Glomerular endothelial cell (primary cell): ENCODE measurements around the gene CSNK2A3. TPM values are rescaled to one million over a fixed set of nuclear protein-coding genes. Genes with fewer than 3 reads are reported as not detected.
"Not testable (repeated sequence)": the region's sequence is repeated elsewhere in the genome, so short reads cannot be mapped to it uniquely, and the experiment has no call there.

Source experiments
- DNase-seq: peaks from one replicate; pipeline ENCODE4 v3.0.0-alpha.2; 2011; ENCODE audit warnings: low read depth, low spot score; ENCODE audit errors: extremely low read depth
- total RNA-seq: library from RNA; depleted of rRNA; stranded (reverse); fragments of >200 nt; gene quantifications from 2 replicates; pipeline ENCODE4 v1.2.3, GENCODE V29; 2015

CSNK2A3 gene
- total RNA-seq, 1 donor from 2014 or later = 1.1 TPM

DNA sequence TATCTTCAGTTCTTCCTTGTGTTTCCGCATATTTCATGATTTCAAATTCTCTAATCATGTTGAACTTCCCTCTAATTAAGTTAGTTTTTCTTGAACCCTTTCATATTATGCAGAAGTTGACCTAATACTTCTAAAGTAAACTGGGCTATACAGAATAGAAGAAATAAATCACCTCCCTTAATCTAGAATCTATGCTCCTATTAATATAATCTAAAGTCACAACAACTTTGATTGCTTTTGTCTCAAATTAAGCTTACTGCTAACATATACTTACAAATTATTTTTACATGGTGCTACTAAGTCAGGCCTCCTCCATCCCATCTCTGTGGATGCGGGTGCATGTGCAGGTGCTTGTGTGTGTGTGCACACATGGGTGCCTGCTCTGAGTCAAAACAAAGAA is 27.3 kb upstream of the CSNK2A3 start:
- no peak for DNase-seq

DNA sequence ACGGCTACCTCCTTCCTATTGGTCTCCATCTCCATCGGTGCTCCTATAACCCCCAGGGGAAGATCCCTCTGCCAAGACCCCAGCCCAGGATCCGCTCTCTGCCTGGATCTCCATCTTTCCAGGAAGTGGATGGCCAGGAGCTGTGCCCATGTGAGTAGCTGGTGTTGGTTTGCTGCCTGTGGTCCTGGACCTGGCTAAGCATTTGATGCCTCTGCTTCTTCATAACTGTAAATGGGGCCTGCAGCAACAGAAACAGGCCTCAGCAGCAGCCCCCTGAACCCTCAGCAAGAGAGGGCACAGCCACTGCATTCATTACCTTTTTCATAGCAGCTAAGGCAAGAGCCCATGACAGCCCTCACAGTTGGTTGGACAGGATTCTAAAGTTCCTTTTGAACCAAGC is 26.6 kb upstream of the CSNK2A3 start:
- DNase-seq = no peak

DNA sequence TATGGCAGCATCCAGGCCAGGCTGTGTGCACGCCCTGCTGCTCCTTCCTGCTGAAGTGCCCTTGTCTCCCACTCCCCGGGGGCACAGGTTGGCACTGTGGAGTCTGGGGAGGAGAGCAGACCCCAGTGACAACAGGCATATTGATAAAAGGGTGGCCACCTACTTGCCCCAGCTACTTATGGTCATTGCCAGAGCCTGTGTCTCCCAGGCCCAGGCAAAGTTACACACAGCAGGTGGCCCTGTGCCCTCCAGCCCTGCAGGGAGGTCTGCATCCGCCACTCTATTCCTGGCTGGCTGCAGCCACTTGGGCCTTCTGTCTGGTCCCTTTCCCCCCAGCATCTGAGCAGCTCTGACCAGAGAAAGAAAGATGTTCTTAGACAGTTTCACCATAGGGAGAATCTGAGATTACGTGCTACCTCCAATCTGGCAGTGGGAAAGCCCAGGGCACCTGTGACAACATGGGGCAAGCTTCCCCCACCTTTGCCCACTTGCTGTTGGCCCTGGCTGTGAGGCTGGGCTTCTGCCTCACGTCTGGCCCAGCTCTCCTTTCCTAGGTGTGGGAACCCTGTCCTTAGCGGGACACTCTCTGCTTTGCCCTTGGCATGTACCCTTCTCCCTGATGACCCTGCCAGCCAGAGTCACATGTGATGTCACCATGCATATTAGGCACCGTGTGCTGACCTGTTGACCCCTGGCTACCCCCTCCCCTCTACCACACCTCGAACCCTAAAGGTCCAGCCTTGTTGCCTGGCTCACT is 25.3 kb upstream of the CSNK2A3 start:
- no peak for DNase-seq

DNA sequence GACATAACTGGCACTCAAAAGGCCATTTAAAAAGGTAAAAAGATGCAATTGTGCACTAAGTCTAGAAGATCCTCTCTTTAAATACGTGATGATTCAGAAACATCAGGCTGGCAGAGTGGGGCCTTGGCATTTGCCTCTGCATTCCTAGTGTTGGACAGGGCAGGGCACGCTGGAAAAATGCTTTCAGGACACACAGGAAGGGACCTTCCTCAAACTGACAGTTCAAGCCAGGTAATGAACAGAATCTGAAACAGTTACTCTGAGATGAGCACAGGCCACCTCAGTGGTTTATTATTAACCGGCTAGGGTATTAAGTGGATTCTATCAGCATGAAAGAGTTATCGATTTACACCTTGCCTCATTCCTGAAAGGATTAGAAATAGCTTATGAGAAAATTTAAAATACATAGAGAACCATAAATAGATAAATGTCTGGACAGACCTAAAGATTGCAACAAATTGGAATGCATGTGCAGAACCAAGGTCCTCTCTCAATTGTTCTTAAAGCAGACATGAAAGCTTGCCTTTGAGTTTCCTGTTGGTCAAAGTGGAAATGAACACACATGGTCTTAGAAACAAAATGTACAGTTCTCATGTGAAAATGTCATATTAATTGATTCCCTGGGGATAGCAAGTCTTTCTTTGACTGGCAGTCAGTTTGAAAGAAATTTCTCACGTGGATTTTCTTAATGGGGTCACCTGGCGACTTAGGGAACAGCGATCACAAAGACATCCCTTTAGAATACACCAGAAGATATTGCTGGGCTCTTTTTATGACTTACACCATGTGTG is 21.5 kb upstream of the CSNK2A3 start:
- DNase-seq = no peak

DNA sequence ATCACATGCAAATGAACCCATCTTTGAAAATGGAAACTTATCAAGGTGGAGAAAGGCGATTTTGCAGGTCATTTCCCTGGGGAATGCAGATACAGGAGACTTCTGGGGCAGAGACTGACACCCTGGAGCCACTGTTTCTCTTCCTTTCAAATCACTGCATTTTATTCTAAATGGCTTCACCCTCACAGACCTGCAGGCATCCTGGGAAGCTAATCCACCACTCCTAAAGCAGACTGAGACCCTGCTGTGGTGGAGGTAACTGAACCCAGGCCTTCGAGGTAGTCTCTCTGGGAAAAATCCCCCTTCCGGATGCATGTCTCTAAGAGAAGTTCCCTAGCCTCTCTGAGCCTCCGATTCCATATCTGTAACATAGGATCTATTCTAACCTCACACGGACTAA is 20.9 kb upstream of the CSNK2A3 start:
- DNase-seq = no peak

DNA sequence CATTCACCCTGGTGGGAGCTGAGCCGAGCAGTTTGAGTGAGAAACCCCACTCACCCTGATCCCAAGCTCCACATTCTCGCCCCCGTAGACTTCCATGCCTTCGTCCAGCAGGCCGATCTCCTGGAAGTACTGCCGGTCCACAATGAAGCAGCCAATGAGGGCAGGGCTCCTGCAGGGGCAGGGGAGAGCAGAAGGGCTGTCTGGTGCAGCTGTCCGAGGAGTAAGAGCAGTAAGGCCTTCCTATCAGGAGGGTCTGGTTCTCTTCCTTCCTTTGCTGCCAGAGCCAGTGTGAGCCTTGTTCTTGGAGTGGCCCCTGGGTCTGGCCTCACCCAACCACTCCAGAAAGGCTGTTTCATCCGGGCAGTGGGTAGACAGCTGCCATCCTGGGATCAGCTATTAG is 19.4 kb upstream of the CSNK2A3 start:
- DNase-seq = no peak

DNA sequence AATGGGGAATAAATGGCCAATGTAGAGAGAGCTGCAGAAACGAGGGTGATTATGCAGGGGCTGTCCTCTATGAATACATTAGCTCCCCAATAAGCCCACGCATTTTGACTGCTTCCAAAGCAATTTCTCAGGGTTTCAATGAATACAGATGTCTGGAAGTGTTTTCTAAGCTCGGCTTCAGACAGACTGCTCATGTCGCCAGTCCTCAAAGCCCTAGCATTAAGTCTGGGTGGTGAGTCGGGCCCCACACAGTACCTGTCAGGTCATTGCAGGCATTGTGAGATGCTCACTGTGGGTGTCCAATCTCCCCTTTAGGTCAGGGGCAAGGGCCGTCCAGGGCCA is 17.9 kb upstream of the CSNK2A3 start:
- no peak for DNase-seq

DNA sequence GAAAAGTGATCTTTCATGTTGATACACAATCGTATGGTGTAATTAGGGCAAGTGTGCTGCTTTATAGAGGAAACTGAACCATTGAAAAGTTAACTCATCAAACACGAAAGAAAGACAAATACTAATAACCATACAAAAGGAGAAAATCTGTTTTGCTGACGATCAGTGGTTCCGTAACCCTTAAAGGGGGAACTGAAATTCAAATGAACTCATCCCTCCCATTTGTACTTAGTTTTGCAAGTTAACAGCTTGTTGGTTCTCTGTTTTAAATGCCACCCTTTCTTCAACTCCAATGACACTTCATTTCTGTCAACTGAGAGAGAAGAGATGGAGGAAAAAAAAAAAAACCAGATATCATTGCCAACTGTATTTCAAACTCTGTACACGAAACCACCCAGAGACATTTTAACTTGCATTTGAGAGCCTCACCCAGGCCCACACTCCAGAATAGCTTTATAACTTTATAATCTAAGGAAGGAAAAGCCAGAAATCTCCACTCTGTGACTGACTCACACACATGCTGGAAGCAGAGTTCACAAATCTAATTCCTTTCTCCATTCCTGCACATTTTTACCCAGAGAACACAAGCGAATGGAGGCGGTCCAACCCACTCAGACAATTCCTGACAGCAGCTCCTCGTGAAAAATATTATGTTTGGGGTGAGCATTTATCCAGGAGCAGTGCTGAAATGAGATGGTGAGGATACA is 17.4 kb upstream of the CSNK2A3 start:
- DNase-seq = no peak

DNA sequence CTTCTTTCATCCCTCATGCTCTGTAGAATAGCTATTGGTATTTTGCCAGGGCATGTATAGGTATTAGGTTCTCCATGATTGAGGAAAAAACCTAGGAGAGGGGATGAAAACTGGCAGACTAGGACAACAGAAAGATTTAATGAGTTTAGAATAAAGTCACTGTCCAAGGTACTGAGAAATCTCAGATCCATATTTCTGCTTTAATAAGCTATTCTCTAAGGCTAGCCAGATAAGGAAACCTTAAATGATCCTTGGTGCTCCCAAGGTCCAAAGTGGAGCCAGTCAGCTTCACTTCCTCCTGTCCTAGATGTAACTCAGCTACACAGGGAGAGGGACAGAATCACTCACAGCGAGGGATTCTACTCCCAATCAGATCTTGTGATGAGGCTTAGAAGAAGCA is 13.7 kb upstream of the CSNK2A3 start:
- DNase-seq = no peak

DNA sequence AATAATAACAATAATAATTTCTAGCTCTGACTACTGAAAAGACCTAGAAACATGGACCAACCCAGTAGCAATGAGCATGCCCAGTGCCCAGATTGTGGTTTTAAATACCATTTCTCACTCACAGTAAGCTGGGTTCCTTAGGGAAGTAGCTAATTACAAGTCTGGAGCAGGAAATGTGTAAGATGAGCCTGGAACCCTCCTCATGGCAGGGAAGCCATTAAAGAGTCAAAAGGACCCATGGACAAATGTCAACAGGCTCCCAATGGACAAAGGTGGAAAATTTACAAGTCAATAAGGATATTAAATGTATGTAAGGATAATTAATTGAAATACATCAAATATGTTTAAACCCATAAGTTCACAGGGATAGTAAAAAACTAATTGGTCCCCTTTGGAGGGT is 10.6 kb upstream of the CSNK2A3 start:
- no peak for DNase-seq

DNA sequence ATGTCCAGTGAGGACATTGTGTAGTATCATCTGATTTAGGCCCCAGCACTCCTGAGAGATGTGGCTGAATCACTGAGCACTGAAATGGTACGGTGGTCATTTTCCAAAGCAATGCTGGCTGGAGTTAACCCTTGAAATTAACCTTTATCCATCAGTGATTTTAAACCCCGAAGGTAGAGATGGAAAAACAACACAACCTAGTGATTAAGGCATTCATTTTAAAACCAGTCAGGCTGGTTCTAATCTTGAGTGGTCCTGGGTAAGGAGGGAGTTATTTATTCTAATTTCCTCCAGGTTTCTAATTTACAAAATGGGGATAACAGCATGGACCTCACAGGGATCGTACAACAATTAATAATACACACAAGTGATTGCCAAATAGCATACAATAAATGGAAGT is 6.6 kb upstream of the CSNK2A3 start:
- no peak for DNase-seq

DNA sequence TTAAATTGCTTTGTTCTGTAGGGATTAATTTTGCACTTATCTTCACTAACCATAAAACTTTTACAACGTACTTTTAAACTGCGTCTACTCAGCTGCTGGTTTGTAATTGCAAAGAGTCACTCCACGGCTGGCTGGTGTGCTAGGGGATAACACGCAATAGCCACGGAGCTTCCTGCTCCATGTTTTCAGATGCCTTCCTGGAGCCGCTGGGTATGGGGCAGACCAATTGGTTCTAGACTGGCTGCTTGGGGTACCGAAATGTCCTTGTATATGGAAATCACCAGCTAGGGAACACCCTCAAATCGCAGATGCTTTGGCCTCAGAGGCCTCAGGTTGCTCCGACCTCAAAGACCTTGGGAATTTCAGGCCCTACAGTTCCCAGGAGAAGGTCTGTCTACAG is 3.8 kb upstream of the CSNK2A3 start:
- no peak for DNase-seq

DNA sequence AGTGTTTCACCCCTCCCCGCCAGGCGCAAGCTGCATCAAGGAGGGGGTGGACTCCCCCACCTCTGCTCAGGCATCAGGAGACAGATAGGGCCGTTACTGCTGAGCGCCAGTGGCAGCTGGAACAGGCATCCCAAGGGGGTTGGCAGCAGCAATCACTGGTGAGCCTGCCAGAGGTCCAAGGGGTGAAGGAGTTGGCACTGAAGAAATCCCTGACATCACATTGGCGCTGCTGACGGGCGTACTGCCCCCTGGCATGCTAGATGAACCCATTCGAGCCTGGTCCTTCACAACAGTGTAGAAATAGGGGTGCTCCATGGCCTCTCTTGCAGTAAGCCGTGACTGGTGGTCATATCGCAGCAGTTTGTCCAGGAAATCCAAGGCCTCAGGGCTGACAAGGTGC is 1.2 kb downstream of the CSNK2A3 start:
- DNase-seq = not testable (repeated sequence)

DNA sequence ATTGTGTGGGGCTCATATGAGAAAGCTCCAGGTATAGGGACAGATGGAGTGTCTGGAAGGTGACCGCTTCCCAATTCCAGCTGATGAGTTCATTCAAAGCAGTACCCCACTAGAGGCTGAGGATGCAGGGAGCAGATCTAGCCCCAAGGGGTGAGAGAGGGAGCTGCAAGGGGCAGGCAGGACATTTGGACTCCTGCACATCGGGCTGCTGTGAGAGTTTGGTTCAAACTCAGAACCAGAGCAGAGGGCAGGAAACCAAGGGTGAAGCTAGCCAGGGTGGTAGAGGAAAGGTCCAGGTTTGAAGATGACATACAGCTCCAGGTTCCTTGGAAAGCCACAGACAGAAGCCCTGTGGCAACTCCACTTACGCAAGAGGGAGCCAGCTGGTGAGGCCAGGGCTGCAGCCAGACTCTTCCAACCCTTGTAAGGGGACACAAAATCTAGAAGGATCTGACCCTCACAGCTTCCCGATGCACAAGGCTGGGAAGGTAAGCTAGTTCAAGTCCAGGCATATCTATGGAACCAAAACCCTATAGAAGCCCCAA is 1.9 kb downstream of the CSNK2A3 start:
- no peak for DNase-seq

DNA sequence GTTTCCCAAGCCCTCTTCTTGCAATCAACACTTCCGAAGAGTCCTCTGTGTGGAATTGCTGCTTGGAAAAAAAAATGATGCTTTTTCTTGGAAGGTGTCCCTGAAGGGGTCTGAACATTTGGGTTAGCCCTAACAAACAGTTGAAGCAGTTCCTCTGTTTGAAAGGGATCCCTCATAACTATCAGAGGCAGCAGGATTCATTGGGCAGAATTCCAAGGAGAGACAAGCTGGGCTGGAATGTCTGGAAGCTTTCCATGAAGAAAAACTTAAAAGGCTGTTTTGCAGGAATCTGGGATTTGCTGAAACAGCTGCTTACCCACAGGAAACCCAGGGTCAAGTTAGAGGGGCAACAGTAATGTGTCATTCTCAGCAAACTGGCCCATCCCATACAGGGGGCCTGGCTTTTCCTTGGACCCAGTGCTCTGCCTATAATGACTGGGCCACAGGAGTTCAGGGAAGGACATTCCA is 3.1 kb downstream of the CSNK2A3 start:
- peak; percentile 45 for DNase-seq

DNA sequence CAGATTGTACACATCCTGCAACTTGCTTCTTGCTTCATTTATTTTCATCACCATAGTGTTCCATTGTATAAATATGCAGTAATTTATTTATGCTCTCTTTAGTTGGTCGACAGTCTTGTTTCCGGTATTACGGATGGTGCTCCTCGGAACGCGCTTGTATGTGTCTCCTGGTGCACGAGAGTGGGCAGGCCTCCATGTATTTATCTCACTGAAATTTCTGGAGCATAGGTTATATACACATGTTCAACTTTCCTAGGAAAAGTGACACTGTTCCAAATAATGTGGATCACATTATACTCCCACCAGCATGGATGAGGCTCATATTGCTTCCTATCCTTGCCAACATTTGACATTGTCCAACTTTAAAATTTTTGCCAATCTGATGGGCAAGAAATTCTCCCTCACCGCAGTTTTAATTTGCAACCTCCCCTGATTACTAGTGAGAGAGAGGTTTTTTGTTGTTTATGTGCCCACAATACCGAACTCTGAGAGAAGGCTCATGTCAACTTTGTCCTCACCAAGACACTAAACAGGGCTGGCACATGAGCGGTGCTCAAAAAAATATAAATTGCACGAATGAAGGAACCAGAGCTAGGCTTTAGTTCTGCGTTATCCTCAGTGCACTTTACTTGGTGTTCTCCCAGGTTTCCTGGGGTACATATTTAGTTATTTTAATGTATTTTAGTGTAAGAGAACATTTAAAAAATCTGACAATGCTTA is 3.8 kb downstream of the CSNK2A3 start:
- DNase-seq = no peak

DNA sequence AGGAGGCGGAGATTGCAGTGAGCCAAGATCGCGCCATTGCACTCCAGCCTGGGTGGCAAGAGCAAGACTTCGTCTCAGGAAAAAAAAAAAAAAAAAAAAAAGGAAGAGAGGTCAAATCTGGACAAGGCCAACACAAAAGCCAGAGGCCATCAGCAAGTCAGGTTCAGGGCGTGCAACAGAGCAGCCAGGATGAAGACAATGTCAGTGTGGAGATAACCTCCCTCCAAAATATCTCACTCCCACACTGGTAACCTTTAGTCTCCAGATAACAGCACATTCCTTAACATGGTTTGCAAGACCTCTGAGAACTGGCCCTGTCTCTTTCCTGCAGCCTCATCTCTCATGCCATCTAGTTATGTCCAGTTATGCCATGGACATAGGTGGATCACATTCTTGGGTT is 4.7 kb downstream of the CSNK2A3 start:
- no peak for DNase-seq

DNA sequence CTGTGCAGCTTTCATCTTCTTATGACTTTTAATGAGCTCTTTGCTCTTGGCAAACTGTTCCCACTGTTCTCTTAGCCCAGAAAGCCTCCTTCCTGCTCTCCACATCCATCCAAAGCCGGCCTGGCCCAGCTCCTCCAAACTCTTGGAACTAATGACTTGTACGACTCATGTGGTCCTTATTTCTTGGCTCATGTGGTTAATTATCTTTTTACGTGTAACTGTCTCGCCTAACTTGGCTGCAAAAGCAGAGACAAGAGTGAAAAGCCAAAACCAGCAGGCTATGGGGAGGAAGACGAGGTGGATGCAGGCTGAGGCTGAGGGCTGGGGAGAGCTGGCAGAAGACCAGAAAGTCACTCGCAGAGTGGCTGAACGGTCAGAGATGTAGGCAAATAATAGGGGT is 5.5 kb downstream of the CSNK2A3 start:
- DNase-seq = no peak

DNA sequence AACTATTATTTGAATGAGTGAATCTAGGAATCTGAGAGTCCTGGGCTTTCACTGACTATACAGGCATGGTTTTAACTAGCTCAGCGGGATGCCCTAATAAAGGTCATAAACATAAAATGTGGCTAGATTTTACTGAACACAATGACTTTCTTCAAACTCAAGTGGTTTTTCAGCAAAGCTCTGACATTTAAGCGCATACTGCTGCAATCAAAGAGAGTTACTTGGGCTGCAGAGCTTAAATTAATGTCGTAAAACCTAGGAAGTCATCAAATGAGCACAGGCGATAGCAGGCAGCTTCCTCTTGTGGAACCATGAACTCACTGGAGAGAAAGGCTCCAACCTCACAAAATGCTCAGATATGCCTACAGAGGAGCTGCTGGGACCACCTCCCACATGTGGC is 6.7 kb downstream of the CSNK2A3 start:
- DNase-seq = no peak

DNA sequence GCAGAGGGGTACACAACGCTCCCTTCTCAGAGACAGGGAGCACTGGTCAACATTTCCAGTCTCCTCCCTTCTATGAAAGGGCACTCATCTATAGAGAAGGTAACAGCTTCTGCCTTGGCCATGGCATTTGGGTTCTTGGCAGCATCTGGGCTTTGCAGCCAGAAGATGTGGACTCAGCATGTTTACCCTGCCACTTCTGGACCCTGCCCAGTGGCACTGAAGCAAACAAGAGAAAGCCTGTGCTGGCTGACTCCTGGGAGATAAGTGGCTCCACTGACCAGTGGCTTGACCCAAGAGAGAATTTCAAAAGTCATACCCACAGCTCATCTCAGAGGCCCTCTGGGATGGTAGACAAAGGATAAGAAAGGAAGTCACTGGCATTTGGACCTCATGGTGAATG is 8.0 kb downstream of the CSNK2A3 start:
- no peak for DNase-seq

DNA sequence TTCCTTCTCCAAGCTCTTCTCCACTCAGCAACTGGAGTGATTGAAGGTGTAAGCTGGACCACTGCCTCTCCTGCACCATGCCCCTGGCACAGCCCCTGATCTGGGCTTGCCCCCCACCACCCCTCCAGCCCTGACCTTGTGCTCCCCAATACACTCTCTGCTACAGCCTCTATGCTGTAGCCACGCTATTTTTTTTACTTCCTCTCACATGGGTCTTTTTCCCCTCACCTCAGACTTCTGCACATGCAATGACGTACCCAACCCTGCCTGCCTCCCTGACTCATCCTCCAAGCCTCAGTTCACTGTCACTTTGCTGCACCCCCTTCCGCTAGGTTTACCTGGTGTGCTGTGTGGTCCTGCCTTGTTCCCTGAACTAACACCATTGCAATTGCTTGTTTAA is 9.0 kb downstream of the CSNK2A3 start:
- DNase-seq = no peak
